GM19035 (cell line): ENCODE data around the gene KRT1.

Source experiments
- ATAC-seq: cut with Tn5 transposase; IDR thresholded peaks from one replicate; pipeline ENCODE4 v1.9.1; 2021; ENCODE audit not compliant: unreplicated experiment

The KRT1 gene

DNA sequence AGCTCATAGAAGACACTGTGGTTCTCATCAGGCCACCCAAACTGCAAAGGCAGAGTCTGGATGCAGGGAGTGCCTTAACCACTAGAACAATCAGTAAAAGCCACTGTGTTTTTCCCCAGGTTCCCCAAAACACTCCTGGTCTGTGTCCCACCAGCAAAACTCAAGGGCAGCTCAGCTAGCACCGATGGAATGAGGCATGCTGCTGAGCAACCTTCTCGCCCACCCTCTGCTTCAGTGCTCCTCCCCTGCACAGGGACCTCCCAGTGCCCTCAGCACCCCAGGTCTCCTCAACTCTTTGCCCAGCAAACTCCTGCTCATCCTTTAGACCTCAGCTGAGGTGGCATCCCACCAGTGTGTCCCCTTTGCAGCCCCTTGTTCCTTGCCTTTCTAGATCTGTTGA lies 19.2 kb upstream of the KRT1 start:
- ATAC-seq = no peak

DNA sequence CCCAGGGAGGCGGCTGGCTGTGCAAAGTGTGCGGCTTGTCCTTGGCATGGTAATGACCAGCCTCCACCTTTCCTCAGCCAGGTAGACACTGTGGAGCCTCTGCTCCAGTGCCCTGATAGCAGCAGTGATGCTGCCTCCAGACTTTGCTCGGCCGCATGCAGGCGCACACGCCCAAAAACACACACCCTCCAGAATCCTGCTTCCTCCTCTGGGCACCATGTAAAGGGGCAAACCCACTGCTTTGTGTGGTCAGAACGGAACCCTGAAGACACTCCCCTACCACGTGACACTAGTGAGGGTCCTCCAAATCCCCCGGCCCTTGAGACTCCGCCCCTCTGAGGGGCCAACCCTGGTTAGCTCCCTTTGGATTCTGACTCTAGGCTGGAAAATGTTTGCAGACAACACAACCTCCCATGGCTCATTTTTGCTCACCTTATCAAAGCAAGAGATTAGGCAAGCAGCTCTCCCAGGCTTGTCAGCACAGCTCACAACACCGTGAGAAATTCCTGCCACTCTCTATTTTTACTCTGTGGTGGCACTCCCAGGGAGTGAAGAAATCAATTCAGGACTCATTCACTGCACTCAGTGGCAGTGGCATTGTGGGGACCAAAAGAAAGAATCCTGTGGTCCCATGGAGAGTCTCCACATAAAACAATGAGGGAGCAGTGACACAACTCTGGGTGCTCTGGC lies 18.6 kb upstream of the KRT1 start:
- ATAC-seq = no peak

DNA sequence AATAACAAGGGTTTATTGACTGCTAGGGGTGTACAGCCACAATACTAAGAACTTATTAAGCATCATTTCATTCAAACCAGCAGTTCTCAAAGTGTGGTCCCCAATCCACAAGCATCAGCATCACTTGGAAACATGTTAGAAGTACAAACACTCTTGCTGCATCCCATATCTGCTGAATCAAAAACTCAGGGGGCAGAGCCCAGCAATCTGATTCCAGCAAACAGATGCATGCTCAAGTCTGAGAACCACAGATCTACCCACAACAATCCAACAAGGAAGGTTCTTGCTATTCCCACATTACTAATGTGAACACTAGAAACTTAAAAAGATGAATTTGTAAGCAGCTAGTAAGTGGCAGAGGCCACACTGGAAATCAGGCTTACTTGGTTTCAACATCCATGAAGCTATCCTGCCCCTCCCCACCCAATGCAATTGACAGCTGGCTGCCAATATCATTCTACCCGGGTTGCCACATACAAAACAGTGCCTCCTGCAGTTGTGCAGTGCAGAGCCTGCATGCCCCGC lies 16.9 kb upstream of the KRT1 start:
- ATAC-seq = no peak

DNA sequence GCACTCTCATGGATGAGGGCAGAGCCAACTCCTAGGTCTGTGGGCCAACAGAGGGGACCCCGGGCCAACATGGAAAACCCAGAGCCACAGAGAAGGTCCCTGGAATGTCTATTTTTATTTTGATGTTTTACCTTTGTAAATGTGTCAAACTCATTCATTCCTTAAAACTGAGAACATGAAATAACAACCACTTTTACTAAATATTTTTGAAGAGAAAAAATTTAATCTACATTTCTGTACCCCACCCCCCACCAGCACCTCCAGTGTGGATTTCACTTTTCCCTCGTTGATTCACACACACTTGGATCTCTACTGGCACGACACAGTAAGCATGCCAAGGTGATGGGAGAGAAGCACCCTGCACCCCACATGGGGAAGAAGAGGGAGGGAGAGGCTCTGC lies 16.4 kb upstream of the KRT1 start:
- ATAC-seq = no peak

DNA sequence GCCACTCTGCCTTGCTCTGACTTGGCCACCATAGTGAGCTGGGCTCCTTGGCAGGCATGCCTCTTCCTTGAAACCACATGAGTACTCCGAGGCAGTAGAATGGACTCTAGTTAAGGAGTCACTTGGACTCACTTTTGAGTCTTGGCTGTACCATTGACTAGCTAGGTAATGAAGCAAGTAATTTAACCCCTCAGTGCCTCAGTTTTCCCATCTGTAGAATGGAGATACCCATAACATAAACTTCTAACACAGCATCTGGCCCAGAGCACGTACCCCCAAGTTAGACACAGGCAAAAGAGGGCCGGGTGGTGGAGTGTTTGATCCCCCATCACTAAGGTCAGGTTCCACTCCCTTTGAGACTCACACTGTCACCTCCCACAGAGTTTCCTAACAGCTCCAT lies 14.8 kb upstream of the KRT1 start:
- no peak for ATAC-seq

DNA sequence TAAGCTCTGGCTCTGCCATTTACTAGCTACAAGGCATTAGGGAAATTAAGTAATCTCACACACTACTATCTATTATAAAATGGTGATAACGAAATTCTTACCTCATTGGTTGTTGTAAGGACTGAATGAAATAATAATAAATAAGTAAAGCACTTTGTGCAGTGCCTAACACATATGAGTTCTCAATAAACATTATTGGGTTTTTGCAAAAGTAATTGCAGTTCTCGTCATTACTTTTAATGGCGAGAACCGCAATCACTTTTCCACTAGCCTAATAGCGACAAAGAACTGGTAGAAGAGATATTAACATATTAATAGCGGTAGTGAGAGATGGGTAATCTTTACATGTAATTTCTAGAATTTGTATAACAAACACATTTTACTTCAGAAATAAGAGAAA lies 13.9 kb upstream of the KRT1 start:
- ATAC-seq = no peak

DNA sequence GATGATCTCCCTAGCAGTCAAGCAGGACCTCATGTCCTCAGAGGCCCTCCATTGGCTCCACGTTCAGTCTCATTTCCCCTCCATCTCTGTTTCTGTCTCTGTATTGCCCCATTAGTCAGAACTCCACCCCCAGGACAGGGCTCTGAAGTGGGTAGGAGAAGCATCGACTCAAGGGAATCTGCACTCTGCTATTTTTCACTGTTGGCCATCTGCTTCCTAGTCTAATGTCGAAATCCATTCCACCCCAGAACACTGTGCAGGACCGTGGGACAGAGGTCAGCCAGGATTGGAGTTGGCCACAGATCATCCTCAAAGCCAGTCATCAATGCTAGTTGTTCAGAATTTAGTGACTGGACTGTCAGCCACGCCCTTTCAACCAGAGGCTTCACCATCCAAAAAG lies 13.1 kb upstream of the KRT1 start:
- no peak for ATAC-seq

DNA sequence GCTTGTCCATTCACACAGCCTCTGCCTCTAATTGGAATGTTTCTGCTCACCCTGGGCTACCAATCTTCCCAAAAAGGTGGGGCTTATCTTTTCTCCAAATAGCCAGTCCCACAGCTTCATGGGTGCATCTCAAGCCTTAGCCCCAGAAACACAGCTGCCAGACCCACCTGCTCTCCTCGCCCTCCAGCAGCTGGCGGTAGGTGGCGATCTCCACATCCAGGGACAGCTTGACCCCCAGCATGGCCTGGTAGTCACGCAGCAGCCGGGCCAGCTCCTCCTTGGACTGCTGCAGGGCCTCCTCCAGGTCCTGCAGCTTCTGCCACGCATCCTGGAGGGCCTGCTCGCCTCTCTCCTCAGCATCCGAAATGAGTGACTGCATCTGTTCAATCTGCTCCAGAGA lies 12.0 kb upstream of the KRT1 start:
- ATAC-seq = no peak

DNA sequence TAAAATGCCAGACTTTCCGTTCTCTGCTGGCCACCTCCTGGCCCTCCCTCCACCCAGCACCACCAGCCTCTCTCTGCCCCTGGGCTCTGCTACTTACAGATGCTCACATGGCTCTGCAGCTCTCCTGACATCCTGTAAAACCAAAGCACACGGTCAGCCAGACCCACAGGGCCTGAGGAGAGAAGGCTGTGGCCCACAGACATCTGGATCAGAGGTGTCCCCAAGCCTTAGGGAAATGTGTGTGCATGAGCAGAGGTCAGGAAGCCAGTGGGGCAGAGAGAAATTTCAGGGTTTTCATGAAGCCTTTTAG lies 11.6 kb upstream of the KRT1 start:
- no peak for ATAC-seq

DNA sequence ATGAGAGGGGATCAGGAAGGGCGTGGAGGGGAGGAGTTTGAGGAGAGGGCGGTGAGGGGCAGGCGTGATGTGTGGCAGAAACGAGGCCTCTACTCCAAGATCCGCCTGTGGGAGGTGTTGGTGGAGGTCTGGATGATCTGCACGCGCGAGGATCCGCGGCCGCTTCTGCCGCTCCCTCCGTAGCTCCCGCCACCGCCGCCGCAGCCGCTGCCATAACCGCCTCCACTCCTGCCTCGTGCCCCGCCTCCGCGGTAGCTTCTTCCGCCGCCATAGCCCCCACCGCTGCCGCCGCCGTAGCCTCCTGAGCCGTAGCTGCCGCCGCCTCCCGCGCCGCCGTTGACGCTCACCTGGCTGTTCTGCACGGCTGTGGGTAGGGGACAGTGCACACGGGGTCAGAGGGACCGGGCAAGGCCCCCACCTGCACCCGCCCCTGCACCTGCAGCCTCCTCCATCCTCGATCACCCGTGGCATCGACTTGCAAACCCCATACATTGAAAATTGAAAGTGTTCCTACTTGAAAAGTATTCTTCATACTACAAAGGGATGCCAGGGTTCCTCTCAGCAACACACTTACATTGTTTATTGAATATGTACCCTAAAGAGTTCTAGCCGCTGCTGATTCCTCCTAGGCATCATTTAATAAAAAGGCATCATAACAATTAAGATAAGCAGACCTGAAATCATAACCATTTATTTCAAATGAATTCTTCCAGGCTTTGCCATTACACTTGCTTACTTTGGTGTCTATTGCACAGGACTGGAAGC lies 11.1 kb upstream of the KRT1 start:
- no peak for ATAC-seq

DNA sequence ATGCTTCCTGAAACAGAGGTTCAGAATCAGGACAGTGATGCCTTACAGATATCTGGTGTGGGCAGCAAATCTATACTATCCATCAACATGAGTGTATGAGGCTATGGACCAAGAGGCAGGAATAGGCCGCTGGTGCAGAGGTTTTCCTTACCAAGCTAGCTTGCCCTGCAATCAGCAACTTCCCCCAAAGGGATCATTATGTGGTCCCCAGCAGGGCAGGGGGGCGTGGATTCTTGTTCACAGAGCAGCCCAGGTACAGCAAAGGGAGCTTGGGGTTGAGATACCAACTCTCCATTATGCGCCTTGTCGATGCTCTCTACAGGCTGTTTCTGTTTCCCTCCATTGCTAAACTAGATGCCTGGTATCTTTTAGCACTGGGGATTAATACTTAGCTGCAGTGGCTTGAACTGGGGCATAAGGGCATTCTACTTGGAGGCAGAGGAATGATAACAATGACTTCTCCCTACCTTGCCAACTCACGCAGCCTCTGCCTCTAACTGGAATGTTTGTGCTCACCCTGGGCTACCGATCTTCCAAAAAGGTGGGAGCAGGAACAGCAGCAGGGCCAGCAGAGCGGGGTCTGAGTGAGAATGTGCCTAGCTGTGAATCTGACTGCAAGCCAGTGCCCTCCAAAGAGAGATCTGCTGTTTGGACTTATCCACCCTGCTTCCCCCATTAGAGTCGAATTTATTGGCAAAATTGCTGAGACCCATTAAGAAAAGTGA lies 10.3 kb upstream of the KRT1 start:
- no peak for ATAC-seq

DNA sequence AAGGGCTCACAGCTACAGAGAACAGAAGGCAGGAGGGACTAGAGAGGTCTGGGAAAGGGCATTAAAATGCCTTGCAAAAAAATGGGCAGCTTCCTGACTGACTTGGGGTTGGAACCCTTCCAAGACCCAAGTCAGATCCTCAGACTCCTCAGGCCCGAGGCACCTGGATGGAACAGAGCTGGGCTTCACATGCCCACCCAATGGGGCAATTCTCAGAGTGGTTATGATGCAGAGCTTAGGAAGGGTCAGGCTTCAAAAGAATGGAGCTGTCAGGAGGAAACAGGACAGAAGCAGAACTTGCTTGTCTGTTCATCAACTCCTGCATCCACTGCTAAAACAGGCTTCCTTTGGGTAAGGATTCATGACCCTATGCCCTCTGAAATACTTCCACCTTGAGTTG lies 9.7 kb upstream of the KRT1 start:
- no peak for ATAC-seq

DNA sequence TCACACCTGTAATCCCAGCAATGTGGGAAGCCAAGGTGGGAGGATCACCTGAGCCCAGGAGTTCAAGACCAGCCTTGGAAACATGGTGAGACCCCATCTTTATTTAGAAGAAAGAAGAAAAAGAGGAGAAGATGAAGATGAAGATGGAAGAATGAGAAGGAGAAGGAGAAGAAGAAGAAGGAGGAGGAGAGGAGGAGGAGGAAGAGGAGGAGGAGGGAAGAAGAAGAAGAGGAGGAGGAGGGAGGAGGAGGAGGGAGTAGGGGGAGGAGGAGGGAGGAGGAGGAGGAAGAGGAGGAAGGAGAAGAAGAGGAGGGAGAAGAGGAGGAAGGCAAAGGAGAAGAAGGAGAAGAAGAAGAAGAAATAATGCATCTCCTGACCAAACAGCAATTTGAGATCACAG lies 9.0 kb upstream of the KRT1 start:
- ATAC-seq = no peak

DNA sequence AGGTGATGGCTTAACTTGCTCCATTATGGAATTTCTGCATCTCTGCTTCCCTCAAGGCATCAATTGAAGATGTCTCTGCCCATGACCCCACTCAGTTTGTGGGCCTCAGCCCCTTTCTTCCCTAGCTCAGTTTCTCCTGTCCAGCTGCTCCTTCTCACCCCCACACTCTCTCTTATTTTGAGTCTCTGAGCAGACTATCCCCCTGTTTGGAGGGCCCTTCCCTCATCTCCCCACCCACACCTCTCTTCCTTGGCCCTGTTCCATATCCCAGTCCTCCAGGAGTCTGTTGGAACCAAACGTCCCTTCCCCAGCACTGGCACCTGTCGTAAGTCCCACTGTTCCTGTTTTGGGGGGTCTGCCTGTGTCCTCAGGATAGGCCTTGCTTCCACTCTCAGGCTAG lies 8.3 kb upstream of the KRT1 start:
- no peak for ATAC-seq

DNA sequence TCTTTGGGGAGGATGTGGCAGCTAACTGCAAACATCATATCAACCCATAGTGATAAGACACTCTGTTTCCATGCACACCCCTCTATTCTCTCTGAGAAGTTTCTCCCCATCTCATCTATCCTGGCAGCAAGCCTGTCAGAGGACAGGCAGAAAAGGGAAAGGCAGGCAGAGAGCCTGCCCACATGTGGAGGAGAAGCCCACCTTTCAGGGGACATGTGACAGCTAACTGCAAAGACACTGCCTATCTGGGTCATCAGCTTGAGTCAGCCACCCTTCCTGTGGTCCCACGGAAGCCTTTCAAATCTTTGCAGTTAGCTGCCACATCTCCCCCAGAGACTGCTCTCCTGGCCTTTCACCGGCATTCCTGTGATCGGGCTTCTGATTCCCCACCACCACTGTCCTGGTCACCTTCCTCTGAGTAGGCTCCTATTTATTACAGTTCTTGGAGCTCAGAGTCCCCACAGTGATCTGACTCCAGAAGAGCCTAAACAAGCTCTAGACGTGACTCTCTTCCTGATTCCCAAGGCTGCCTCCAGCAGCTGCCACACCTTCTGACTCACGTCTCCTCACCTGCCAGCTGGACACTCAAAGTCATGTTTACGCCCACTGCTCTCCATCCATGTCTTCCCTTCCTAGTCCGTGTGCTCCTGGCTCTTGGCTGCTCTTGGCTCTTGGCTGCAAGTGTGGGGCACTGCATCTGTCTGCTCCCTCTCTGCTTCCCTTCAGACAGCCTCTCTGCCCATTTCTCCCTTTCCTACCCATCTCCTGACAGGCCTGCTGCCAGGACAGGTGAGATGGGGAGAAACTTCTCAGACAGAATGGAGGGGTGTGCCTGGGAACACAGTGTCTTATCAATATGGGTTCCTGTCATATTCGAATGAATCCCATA lies 7.5 kb upstream of the KRT1 start:
- no peak for ATAC-seq

DNA sequence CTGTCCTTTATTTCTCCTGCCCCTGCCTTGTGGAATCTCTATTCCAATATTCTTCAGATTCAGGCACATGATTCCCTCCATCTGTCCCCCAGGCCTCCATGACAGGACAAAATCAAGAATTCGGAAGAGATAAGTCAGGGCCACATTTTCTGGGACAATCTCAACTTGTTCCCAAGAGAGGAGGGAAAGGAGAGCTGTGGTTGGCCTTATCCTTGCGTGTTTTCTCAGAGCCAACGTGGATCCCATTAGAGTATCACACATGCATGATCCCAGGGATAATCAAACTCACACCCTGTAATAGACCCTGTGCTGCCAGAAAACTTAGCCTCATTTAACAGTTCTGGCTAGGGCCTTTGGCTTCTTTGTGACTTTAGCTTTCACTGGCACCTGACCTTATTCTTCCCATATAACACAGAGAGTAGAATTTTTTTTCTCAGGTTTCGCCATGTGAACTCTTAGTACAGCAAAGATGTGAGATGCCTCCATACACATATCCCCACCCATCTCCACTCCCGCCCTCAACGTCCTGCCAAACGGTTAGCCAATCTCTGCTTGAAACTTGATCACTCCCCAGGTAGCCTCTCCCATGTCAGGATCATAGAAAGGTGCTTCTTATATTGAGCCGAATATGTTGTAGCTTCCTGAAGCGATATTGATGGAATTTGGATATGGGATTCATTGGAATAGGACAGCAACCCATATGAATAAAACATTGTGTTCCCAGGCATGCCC lies 6.7 kb upstream of the KRT1 start:
- no peak for ATAC-seq

DNA sequence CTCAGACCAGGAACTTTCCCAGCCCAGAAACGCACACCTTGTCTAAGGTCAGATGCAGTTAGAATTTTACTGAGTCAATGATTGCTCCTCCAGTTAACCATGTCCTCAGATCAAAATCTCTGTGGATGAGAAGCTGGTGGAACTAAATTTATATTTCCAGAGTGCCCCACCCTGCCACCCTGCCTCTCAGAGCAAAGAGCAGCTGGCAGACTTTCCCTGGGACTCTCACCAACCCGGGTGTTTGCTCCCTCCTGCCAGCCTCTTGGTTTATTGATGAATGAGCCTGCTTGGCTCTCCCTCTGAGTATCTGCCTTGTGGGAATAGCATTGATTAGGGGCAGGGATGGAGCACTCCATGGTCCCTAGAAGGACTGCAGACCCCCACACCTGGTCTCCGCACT lies 5.9 kb upstream of the KRT1 start:
- no peak for ATAC-seq

DNA sequence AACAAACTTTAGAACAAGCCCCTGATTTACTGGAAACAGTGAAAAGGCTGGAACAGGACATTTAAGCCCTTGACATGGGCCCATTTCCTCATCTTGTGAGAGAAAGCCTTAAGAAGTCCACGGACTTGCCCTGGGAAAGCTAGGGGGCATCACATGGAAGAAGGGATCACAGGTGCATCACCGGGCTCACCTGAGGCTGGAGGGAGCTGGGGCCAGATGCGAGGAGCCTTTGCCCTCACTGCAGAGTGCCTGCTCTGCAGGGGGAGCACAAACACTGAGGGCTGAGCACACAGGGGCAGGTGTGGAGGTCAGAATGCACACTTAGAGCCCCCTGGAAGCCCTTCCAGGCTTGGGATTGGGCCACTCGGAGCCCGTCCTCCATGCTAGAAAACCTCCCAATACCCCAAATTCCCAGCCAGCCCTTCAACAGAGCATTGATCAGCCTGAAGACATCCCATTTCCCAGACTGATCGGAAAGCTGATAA lies 5.2 kb upstream of the KRT1 start:
- no peak for ATAC-seq

DNA sequence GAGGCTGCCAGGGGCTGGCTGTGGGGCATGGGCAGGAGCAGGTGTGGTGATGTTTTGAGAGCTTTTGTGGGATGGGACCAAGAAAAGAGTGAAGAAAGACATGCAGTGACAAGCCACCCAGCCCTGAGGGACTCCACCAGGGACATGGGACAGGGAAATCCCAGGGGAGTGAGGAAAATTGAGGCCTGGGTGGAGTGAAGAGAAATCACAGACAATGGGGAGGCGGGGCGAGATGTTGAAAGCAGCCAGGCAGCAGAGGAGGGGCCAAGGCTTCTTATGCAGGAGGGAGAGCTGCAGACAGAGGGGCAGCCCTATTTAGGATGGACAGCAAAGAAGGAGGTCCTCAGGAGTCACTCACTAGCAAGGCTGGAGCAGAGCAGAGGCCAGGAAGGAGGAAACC lies 4.2 kb upstream of the KRT1 start:
- no peak for ATAC-seq

DNA sequence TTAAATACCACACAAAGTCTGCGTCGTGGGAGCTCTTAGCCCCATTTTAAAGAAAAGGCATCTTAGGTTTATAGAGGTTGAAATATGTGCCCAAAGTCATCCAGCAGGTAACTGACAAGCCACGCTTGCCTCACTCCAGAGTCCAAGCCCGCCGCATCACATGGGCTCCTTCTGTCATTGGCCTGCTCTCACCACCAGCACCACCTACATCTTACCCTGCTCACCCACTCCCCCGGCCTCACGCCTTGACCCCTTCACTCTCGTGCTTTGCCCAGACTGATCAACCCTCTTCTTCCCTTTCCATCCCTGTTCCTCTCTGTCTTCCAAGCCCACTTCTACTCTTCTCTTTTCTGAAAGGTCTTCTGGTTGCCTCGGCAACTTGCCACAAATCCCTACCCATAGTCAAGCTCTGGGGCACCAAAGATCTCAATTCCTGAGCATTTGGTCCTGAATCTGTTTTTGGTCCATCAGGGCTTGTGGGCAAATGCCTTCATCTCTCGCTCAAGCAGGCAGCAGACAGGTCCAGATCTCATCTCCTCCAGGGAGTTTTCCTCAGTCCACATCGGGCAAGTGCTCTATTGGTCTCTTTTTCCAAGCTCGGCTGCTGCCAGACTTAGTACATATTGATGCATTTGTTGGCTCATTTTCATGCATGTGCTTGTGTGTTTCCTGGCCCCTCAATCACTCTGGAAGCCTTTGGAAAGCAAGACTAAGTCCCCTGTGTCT lies 3.5 kb upstream of the KRT1 start:
- no peak for ATAC-seq
